Fibroblast of mammary gland (primary cell): Measurements from ENCODE around the gene RIOK2.
A peak's percentile ranks its signal among the peaks of the same experiment; 100 is the strongest.

ENCODE experiments used
- DNase-seq: peaks from one replicate; pipeline ENCODE4 v3.0.0-alpha.2; 2010; ENCODE audit warnings: low read depth
- H3K4me3 ChIP-seq: 2 replicates; pipeline ENCODE4 v1.5.1; 2011; ENCODE audit warnings: low read depth, mild to moderate bottlenecking, low read length, moderate library complexity; ENCODE audit not compliant: control insufficient read depth
- CTCF ChIP-seq: conservative IDR thresholded peaks from 2 replicates; pipeline ENCODE4 v1.5.1; 2011; ENCODE audit warnings: low read depth, low read length, inconsistent platforms; ENCODE audit not compliant: control insufficient read depth, insufficient read depth

The RIOK2 gene

DNA sequence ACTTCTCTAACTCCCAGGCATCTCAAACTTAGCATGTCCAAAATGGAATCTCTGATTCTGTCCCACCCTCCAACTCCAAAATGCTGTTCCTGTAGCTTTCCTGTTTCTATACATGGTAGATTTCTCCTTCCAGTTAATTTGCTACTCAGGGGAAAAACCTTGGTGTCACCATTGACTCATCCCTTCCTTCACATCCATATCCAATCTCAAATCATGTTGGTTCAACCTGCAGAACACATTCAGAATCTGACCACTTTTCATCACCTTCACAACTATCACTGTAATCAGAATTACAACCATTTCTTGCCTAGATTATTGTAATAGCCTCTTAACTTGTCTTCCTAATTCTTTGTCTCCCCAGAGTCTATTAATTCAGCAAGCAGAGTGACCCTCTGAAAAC lies 10.8 kb downstream of the RIOK2 start:
- DNase-seq = no peak
- no peak overlapping the region for H3K4me3 ChIP-seq
- no peak for TF ChIP-seq CTCF

GRCh38 chr5:97171703-97172102 lies 11.3 kb downstream of the RIOK2 start:
- DNase-seq = no peak
- TF ChIP-seq CTCF = no peak
- no peak overlapping the region for H3K4me3 ChIP-seq

DNA sequence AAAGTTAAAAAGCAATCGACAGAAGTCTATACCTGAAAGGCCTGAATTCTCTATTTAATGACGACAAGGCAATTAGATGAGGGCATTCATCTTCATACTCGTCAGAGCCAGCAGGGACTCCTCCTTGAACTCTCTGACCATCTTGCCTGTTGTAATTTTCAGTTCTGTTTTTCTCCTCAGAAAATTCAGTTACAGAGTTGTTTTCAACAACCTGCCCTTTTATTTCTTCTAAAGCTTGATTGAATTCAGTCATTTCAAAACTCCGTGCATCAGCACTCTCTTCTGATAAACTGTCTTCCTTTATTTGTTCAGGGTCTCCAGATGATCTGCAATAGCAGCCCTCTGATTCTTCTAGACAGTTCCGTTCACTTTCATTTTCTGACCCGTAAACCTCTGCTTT lies 15.6 kb downstream of the RIOK2 start:
- H3K4me3 ChIP-seq = no peak overlapping the region
- no peak for DNase-seq
- no peak for TF ChIP-seq CTCF

- no peak for DNase-seq
- no peak overlapping the region for H3K4me3 ChIP-seq
- no peak for TF ChIP-seq CTCF
Observed at GRCh38 chr5:97165726-97166125, 17.3 kb downstream of the RIOK2 start.

- TF ChIP-seq CTCF = no peak
- H3K4me3 ChIP-seq = no peak overlapping the region
- peak; percentile 41 for DNase-seq
Observed at GRCh38 chr5:97164846-97165245, 18.2 kb downstream of the RIOK2 start.

GRCh38 chr5:97163790-97164285 lies 19.2 kb downstream of the RIOK2 start:
- DNase-seq = no peak
- TF ChIP-seq CTCF = no peak

DNA sequence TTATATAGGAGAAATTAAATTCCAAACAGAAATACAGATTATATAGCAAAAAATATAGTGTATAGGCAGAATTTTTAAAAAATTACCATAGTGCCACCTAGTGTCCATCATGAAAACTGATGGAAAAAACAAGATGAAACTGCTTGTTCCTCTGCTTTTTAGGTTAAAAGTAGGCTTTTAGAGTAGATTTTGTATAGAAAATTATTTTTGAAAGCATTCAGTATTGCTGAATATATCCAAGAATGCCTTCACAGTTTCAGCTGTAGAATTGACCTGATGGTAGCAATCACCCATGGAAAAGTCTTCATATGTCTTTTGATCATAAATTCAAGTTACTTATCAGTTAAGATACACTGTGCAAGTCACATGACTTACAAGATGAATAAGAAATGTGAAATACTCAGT lies 19.7 kb downstream of the RIOK2 start:
- peak; percentile 53 for TF ChIP-seq CTCF
- no peak overlapping the region for H3K4me3 ChIP-seq
- DNase-seq = peak; percentile 44

More at GRCh38 chr5:97163790-97164285, 19.2 kb downstream of the RIOK2 start:
- no peak overlapping the region for H3K4me3 ChIP-seq
